Upper lobe of left lung (tissue), 6 donors: ENCODE results near the gene PTBP3. TPM values are rescaled to one million over a fixed set of nuclear protein-coding genes. Genes with fewer than 3 reads are reported as not detected.

Source experiments
- ATAC-seq, 2 donors: fragments of 200-7000 bp; cut with Tn5 transposase; one replicate each; pipeline ENCODE4 v1.9.1; 2022; ENCODE audit warnings: mild to moderate bottlenecking in 2 of 2, moderate library complexity in 2 of 2; ENCODE audit not compliant: low FRiP score in 2 of 2
- DNase-seq, 2 donors: peaks; one replicate each; pipeline ENCODE4 v3.0.0-alpha.2; 2019 to 2020
- H3K27ac ChIP-seq, 4 donors: fragments of 200-600 bp; sonication (generic); one replicate each; pipeline ENCODE4 v1.5.1; 2016 to 2019
- H3K27me3 ChIP-seq, 4 donors: fragments of 200-600 bp; sonication (generic); one replicate each; pipeline ENCODE4 v1.5.1; 2017 to 2019
- H3K36me3 ChIP-seq, 4 donors: fragments of 200-600 bp; sonication (generic); one replicate each; pipeline ENCODE4 v1.5.1; 2016 to 2019
- H3K4me1 ChIP-seq, 4 donors: fragments of 200-600 bp; sonication (generic); one replicate each; pipeline ENCODE4 v1.5.1; 2018 to 2019
- H3K4me3 ChIP-seq, 4 donors: fragments of 200-600 bp; sonication (generic); one replicate each; pipeline ENCODE4 v1.5.1; 2017 to 2019; ENCODE audit warnings: mild to moderate bottlenecking in 2 of 4, moderate library complexity in 1 of 4
- H3K9me3 ChIP-seq, 4 donors: fragments of 200-600 bp; sonication (generic); one replicate each; pipeline ENCODE4 v1.5.1; 2018 to 2019
- EP300 ChIP-seq, 4 donors: sonication (generic); formaldehyde crosslinking; IDR thresholded peaks; one replicate each; pipeline ENCODE4 v1.5.1; 2017; ENCODE audit warnings: antibody characterized with exemption in 4 of 4, control low read depth in 2 of 4
- POLR2A ChIP-seq, 4 donors: fragments of 450-650 bp; IDR thresholded peaks; one replicate each; pipeline ENCODE4 v1.5.1; 2016 to 2017; ENCODE audit warnings: antibody characterized with exemption in 4 of 4, mild to moderate bottlenecking in 2 of 4
- POLR2AphosphoS5 ChIP-seq, 2 donors: sonication (generic); formaldehyde crosslinking; IDR thresholded peaks; one replicate each; pipeline ENCODE4 v1.5.1; 2017; ENCODE audit warnings: antibody characterized with exemption in 2 of 2
- WGBS, 2 donors: methylation state at CpG; one replicate each; pipeline ENCODE4 v1.1.5; 2017 to 2018; 5-methylcytosine and 5-hydroxymethylcytosine counted together
- total RNA-seq, 6 donors: library from RNA; depleted of rRNA in 4 of 6; stranded (reverse); fragments of >200 nt in 4 of 6; gene quantifications; one replicate each; pipeline versions ENCODE4 v1.1.0 to v1.2.1, GENCODE V29; 2016 to 2021
- TF ChIP-seq, protein P1 (sequence below), 6 experiments: fragments of 450-650 bp in 4 of 6; fragments of 200-600 bp in 2 of 6; sonication (generic) in 2 of 6; IDR thresholded peaks; one replicate each; pipeline ENCODE4 v1.5.1; 2016 to 2019; ENCODE audit warnings: antibody characterized with exemption in 6 of 6
- donor health status: DM: no; HTN: no; CAD: no; lungs with moderate emphysema.
- donor health status: DM: no; HTN: yes; CAD: no; lungs with severe emphysema.

Gene PTBP3
- total RNA-seq, 6 donors from 2014 or later, result 34.6 to 88.5 (median 74.4) TPM

DNA sequence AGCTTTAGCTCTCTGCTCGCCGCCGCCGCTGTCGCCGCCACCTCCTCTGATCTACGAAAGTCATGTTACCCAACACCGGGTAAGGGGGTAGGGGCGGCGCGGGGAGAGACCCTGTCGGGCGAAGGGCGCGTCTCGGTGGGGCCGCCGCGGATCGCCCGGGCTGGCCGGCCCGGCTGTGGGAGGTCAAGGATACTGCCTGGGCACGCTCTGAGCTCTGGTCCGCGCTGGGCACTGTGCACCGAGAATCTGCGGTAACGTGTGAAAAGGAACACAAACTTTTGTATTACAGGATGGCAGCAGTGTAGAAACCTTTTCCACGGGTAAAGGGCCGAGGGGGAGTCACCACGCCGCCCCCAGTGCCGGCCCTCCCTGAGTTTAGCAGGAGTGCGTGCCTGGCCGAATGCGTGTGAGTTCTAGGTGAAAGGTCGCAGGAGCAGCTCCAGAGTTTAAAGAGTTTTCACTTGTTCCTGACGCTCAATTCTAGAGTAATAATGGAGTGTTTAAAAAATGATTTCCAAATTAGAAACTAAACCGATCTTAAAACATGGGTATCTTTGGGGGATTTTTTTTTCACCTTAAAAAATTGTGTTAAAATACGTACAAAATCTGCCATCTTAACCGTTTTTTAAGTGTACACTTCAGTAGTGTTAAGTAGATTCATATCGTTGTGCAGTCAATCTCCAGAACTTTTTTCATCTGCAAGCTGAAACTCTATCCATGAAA is 46.8 kb upstream of the PTBP3 start, which contains the start of gene HSDL2:
Gene HSDL2, plus strand, starts transcription at position 7 of the 723 bp plus-strand sequence. Its CDS starts 56 bp downstream, at position 63.
- H3K36me3 ChIP-seq, result no peaks in the 10 kb centered on the region
- 1 to 2% methylated on average over 11 to 36 of the region's 43 CpGs for WGBS, 2 donors

DNA sequence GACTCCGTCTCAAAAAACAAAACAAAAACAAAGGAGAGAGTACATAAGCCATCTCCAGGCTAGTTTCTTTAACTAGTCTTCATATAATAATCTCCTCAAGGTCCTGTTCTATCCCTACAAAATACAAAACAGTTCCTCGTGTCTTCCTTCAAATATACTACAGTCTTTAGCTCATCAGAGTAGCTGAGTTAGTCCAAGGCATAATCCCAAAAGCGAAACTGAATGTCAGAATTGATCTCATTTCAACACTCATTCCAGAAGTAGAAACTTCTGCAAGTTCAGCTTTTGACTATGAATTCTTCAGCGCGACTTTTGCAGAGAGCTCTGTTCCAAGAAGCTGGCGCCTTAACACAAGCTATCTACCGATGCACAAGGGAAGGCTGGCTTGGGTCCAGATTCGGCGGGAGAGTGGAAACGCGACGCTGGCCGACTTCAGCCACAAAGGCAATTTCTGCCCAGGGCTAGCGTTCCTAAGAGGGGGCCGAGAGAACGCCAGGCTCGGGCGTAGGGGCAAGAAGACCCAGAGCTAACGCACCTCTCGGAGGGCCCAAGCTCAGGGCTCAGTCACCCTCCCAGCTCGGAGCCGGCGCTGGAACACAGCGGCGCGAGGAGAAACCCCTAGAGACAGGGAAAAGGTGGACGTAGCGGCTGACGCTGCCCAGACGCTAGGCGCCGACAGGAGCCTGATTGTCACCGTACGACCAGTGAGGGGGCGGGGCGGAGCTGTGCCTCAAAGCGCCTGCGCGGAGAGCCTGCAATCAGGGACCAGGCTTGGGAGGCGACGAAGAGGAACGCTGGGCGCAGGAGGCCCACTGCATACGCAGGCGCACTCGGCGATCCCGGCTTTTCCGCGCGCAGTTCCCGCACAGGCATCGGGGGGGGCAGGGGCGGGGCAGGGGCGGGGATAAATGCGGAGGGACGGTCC is 46.0 kb upstream of the PTBP3 start:
- WGBS, 2 donors, result 0 to 1% methylated on average over 26 to 55 of the region's 57 CpGs
- peak; percentile 99 to 100 for DNase-seq
- Histone ChIP-seq H3K4me1 (peaks cover 28 to 47% (median 36%) of the 10 kb centered on the region in 4 donors), H3K9me3 (no peaks in the 10 kb centered on the region), H3K27me3 (no peaks in the 10 kb centered on the region), H3K36me3 (no peaks in the 10 kb centered on the region), H3K27ac (peak overlapping the region; percentile 94 to 98 (median 96)), H3K4me3 (peak overlapping the region; percentile 67 to 91 (median 84))
- TF ChIP-seq POLR2A (IDR thresholded peaks at IDR 0.05) (peak; percentile 66 to 95 (median 84)), EP300 (IDR thresholded peaks at IDR 0.05) (peak in 1 of 4 donors; percentile 49), POLR2AphosphoS5 (IDR thresholded peaks at IDR 0.05) (peak; percentile 87 to 96)
- TF ChIP-seq, protein P1, sequence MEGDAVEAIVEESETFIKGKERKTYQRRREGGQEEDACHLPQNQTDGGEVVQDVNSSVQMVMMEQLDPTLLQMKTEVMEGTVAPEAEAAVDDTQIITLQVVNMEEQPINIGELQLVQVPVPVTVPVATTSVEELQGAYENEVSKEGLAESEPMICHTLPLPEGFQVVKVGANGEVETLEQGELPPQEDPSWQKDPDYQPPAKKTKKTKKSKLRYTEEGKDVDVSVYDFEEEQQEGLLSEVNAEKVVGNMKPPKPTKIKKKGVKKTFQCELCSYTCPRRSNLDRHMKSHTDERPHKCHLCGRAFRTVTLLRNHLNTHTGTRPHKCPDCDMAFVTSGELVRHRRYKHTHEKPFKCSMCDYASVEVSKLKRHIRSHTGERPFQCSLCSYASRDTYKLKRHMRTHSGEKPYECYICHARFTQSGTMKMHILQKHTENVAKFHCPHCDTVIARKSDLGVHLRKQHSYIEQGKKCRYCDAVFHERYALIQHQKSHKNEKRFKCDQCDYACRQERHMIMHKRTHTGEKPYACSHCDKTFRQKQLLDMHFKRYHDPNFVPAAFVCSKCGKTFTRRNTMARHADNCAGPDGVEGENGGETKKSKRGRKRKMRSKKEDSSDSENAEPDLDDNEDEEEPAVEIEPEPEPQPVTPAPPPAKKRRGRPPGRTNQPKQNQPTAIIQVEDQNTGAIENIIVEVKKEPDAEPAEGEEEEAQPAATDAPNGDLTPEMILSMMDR (IDR thresholded peaks at IDR 0.05), result peak in 4 of 6 experiments; percentile 12 to 56 (median 39)
- peak; percentile 98 to 99 for ATAC-seq

More for the DNA sequence above, 46.8 kb upstream of the PTBP3 start, which contains the start of gene HSDL2:
- TF ChIP-seq EP300 (IDR thresholded peaks at IDR 0.05) (no peak), POLR2A (IDR thresholded peaks at IDR 0.05) (no peak), POLR2AphosphoS5 (IDR thresholded peaks at IDR 0.05) (no peak)
- TF ChIP-seq, protein P1 (IDR thresholded peaks at IDR 0.05), result no peak
- H3K27me3 ChIP-seq, result no peaks in the 10 kb centered on the region
- peaks cover 28 to 51% (median 40%) of the 10 kb centered on the region in 4 donors for H3K4me1 ChIP-seq
- peak in 1 of 2 donors; percentile 59 for DNase-seq
- H3K4me3 ChIP-seq, result peak within 1 kb of the TSS; percentile 67 to 91 (median 84)
- peak; percentile 67 to 69 for ATAC-seq
- peak within 1 kb of the TSS; percentile 94 to 98 (median 96) for H3K27ac ChIP-seq
- no peaks in the 10 kb centered on the region for H3K9me3 ChIP-seq

DNA sequence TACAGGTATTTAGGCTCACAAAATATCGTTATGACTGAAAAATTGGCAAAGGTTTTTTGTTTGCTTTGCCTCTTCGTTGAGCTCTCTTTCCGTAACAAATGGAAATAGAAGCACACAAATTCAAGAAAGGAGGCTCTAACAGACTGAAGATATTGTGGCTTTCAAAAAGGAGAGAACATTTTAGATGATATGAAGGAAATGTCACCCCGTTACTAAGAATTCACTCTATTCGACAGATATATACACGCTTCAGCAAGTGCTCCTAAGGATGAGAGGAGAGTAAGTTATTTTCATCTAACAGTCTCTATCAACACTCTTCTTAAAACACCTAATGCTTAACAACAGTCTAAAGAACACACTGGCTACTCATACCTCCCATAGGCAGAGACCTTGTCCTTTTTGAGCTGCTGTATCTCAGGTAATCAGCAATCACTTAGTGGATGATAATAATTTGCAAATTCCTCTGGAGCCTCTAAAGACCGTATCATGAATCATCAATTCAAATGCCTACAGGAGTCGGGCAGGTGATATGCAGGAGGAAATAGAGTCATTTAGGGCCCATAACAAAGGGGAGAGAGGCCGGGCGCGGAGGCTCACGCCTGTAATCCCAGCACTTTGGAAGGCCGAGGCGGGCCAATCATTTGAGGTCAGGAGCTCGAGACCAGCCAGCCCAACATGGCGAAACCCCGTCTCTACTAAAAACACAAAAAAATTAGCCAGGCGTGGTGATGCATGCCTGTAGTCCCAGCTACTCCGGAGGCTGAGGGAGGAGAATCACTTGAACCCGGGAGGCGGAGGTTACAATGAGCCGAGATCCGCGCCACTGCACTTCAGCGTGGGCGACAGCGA is 45.1 kb upstream of the PTBP3 start:
- Histone ChIP-seq H3K4me3 (peak overlapping the region; percentile 42 to 91 (median 74)), H3K36me3 (no peaks in the 10 kb centered on the region), H3K27ac (peak overlapping the region; percentile 94 to 98 (median 96)), H3K27me3 (no peaks in the 10 kb centered on the region), H3K4me1 (peaks cover 28 to 39% (median 29%) of the 10 kb centered on the region in 4 donors), H3K9me3 (no peaks in the 10 kb centered on the region)
- DNase-seq (peak in 1 of 2 donors; percentile 55), ATAC-seq (peak in 1 of 2 donors; percentile 4)
- 22 to 27% methylated on average over 27 of the region's 27 CpGs for WGBS, 2 donors
- TF ChIP-seq POLR2AphosphoS5 (IDR thresholded peaks at IDR 0.05) (no peak), EP300 (IDR thresholded peaks at IDR 0.05) (no peak), POLR2A (IDR thresholded peaks at IDR 0.05) (no peak)
- TF ChIP-seq, protein P1 (IDR thresholded peaks at IDR 0.05), result no peak

DNA sequence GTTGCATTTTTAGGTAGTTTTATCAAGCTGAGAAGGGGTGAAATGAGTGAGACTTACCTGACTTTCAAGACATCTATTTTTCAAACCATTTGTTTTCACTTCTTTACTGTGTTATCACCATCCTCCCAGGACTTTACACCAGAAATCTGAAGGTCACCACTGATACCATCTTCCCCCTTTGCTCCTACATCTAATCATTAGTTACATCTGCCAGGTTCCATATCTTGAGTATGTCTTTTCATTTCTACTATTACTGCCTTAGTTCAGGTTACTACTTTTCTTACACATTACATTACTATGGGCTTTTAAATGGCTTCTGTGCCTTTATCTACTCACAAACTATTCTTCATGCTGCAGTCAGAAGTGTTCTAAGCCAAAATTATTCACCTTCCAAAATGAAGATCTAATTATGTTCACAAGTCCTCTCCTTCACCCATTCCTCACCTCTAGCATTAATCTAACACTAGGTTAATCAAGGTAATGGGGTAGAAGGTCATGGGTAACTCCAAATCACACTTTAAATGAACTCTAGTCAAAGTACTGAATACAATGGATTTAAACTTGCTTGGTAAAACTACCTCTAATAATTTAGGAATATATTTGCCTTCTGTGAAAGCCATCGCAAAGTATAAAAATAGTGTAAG is 44.4 kb upstream of the PTBP3 start:
- no peak for DNase-seq
- no peak for ATAC-seq
- WGBS, 2 donors, result 66 to 79% methylated on average over 1 of the region's 1 CpG
- Histone ChIP-seq H3K36me3 (no peaks in the 10 kb centered on the region), H3K4me1 (peaks cover 28 to 39% (median 29%) of the 10 kb centered on the region in 4 donors), H3K27me3 (no peaks in the 10 kb centered on the region), H3K27ac (no peak overlapping the region), H3K4me3 (peak overlapping the region in 3 of 4 donors; percentile 67 to 91 (median 80)), H3K9me3 (no peaks in the 10 kb centered on the region)
- TF ChIP-seq POLR2AphosphoS5 (IDR thresholded peaks at IDR 0.05) (no peak), POLR2A (IDR thresholded peaks at IDR 0.05) (no peak), EP300 (IDR thresholded peaks at IDR 0.05) (no peak)
- TF ChIP-seq, protein P1 (IDR thresholded peaks at IDR 0.05), result no peak
